Amniotic epithelial cell (primary cell): ENCODE data around the gene JAM3.

Source experiments
- DNase-seq: peaks from one replicate; pipeline ENCODE4 v3.0.0-alpha.2; 2010; ENCODE audit warnings: low read depth

The JAM3 gene

GRCh38 chr11:134068829-134069425 lies at the start of gene JAM3:
Gene JAM3, plus strand, starts transcription at chr11:134069072. Its CDS starts 12 bp downstream, at chr11:134069084.
- peak; percentile 82 for DNase-seq

DNA sequence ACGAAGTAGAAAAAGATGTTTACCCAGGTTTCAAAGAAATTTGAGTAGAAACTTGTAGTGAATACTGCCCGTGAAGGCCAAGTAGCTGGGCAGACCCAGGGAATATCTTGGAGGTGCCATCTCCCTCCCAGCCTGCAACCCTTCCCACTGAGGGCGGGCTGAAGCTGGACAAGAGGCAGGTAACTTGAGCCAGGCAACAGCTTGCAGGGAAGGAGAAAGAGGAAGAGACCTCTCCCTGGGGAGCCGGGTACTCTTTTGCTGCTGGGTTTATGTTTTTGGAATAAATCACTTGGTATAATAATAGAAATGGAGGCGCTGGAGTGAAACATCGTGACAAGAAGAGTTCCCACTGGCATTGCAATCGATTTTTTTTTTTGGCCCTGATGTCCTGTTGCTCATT lies 49.4 kb upstream of the JAM3 start:
- no peak for DNase-seq

DNA sequence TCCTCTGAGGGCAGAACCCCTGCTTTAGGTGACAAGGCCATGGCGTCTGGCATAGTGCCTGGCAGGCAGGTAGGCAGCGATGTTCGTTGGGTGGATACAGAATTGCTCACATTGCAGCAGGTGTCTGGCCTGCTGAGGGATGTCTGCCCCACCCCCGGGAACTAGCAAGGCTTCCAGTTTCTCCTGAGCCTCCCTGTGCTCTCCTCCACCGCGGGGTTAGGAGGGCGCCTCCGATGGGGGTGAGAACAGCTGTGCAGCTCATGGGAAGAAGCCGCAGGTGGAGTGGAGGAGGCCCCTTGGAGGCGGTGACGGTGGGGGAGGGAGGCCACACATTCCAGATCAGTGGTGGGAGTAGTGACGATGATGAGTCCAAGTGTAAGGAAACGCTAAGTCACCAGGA lies 48.3 kb upstream of the JAM3 start:
- no peak for DNase-seq

GRCh38 chr11:134021326-134021725 lies 47.5 kb upstream of the JAM3 start:
- DNase-seq: no peak

DNA sequence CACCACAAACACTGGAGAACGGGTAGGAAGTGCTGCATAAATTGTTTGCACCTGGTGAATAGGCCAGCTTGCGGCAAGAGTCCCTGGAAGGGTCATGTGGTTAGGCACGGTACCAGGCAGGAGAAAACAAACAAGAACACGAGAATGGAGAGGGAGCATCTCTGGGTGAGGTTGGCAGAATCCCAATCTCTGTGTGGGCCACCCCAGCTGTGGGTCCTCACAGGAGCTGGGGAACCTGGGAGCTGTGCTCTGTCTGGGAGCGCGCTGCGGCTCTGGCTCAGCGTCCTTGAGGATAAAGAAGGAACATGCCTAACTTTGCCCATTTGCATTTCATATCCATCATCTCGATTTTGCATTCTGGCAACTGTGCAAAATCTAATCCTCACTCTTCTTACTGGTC lies 46.1 kb upstream of the JAM3 start:
- no peak for DNase-seq

DNA sequence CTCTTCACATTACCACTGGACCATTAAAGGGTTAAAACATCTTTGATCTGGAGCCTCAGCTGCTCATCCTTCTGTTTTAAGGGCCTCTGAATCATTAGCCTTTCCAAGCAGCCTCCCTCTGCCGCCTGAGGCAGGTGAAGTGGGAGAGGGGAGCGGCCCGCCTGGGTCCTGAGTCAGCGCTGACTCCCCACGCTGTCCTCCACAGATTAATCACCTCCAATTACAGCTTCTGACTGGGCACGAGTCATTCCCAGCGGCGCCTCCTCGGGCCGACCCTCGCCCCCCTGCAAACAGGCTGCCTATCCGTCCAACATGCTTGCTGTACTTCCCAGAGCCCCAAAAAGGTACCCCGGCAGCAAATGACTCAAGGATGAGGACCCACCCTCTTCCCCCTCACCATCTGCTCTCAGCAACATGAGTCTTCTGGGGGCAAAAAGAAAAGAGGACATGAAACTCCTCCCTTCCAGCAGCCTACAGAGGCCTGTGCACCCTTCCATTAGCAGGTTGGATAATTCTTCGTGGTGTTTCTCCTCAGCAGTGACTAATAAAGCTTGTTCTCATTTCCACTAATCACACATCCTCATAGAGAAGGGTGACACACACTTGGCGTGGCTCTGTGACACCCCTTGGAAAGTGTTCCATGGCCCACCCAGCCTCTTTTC lies 44.3 kb upstream of the JAM3 start:
- DNase-seq: no peak

DNA sequence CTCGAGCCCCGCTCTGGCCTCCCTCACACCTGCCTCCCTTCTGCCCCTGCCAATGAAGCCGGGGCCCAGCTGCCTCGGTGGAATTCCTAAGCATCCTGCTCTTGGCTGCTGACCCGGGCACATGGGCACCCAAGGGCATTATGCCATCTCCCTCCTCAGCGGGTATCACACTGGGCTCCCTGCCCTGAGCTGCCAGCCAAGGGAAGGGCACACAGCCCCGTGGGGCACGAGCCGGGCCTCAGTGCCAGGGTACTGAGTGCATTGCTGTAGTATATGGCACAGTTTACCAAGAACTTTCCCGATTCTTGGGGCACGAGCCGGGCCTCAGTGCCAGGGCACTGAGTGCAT lies 43.8 kb upstream of the JAM3 start:
- DNase-seq: no peak

DNA sequence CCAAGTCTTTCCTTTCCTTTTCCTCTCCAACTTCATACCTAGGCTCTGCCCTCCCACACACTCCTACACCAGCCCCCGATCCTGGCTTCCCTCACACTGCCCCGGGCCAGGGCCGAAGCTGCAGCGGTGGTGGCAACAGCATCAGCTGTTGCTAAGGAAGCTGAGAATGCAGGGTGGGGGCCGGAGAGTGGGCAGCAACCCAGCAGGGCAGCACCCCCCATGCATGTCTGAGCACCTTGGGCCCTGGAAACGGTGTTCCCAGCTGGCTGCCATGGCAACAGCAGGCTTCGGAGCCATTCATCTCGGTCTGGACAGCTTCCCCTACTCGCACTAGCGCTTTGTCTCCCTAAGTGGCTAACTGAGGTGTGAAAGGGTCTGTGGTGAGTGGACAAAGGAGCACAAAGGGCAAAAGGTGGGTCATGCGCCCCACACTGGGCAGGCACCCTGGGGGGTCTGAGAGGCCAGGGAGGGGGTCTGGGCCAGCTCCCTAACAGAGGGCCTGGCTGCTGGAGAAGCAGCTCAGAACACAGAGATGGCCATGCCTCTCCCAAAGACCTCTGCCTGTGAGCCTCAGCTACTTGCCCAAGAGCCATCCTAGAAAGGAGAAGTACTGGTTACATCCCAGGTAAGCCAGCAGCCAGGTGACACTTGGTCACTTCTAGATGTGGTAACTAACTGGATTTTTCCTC lies 42.1 kb upstream of the JAM3 start:
- no peak for DNase-seq

DNA sequence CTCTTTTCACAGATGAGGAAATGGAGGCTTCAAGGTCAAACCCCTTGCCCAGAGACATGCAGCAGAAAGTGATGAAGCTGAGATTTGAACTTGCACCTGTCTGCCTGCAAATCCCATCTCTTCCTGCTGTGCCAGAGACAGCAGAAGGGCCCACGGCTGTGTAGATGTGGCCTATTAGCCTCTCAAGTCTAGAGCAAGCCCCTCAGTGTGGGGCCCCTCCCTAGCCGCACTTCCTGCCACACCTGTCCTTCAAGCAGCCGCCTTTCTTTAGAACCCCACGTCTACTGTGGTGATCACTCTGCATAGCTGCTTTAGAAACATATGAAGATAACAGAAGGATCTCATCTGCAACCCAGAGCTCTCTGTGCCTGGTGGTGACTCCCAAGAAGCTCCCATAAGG lies 41.2 kb upstream of the JAM3 start:
- DNase-seq: no peak

GRCh38 chr11:134028368-134028920 lies 40.4 kb upstream of the JAM3 start:
- DNase-seq: no peak

DNA sequence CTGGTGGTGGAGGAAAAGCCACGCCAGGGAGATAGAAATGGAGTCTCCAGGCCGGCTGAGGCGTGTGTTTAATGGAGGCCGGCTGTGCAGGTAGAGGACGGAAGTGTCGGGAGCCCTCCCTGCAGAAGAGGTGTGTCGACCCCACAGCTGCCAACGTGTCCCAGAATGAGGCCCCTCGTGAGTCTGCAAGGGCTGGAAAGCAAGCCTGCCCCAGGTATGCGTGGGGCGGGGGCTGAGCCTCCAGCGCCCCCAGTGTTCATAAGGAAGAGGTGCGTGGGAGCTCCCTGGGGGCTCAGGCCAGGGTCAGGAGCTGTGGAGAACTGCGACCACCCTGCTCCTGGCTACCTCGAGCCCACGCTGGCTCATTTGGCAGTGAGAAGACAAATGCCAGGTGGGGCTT lies 38.0 kb upstream of the JAM3 start:
- no peak for DNase-seq

DNA sequence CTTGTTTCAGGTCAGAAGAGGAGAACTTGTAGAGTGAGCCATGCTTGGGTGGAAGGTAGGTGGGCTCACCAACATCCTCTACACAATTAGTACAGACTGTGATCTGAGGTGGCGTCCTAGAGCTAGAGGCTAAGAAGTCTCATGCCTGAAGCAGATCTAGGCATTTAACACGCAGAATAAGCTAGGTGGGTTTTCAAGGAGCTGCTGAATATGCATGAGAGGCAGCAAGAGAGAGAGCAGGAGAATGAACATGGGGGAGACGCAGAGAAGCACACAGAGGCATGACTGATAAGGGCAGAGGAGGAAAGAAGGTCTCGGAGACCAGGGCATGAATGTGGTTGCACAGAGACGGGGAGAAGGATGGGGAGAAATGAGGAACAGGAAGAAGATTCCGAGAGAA lies 36.8 kb upstream of the JAM3 start:
- DNase-seq: no peak

DNA sequence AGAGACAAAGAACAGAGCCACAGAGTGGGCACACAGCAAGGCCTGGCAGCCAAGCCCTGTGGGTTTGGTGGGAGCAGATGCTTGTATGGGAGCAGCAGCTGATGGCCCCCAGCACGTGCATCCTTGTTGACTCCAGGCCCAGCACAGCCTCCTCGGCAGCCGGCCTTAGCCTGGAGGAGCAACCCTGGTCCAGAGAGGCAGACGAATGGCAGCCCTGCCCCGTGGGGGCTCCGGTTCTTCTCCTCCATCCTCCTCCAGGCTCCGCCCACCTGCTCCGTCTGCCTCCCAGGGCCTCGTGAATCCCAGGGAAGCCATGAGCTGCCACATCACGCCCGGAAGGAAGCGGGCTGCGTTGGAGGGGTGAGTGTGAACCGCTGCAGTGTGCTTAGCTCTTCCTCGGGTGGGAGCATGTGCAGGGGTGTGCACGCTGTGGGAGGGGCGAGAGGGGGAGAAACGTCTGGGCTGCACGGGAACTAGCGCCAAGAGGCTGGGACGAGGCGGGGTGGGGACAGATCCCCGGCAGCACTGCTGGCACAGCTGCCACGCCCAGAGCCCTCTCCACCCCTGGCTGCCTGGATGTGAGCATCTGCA lies 36.3 kb upstream of the JAM3 start:
- no peak for DNase-seq

DNA sequence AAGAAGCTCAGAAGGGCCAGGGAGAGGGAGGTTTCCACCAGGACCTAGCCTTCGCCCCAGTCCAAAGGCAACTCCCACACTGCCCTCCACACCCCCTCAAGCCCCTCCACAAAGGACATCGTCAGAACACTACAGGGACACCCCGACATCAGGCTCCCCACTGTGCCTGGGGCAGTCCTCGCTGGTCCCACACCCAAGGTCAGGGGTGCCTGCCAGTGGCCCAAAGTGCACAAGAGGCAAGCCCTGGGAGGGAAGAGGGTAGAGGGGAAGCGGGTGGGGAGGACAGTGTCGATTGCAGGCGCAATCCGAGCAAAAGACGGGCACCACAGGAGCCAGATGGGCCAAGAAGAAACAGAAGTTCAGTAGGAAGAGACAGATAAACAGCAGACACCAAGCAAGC lies 35.6 kb upstream of the JAM3 start:
- DNase-seq: no peak

- DNase-seq: peak; percentile 76
Measured at GRCh38 chr11:134033696-134034491, 35.0 kb upstream of the JAM3 start.

- no peak for DNase-seq
Measured at GRCh38 chr11:134034496-134035381, 34.1 kb upstream of the JAM3 start.

DNA sequence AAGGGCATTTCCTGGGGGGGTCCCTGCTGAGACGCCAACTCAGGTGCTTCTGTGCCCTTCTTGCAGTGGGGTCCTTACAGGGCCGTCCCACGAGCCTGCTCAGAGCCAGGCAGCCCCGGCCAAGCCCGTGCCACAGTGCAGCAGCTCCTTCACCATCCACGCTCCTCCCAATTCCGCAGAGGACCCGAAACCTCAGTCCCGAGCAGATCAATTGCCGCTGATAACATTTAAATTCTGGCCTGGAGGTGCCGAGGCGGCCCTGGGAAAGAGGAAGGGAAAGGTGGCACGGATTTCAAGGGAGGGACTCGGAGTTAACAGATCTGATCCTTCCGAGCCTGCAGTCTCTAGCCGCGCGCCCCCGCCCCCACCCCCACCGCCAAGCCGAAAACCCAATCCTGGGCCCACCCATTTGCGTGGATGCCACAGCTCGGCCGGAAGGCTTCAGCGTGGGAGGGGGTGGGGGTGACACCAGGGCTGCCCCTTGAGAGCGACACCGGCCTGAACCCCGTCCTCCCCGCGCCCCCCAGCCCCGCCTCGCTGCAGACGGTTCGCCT lies 32.3 kb upstream of the JAM3 start:
- no peak for DNase-seq

DNA sequence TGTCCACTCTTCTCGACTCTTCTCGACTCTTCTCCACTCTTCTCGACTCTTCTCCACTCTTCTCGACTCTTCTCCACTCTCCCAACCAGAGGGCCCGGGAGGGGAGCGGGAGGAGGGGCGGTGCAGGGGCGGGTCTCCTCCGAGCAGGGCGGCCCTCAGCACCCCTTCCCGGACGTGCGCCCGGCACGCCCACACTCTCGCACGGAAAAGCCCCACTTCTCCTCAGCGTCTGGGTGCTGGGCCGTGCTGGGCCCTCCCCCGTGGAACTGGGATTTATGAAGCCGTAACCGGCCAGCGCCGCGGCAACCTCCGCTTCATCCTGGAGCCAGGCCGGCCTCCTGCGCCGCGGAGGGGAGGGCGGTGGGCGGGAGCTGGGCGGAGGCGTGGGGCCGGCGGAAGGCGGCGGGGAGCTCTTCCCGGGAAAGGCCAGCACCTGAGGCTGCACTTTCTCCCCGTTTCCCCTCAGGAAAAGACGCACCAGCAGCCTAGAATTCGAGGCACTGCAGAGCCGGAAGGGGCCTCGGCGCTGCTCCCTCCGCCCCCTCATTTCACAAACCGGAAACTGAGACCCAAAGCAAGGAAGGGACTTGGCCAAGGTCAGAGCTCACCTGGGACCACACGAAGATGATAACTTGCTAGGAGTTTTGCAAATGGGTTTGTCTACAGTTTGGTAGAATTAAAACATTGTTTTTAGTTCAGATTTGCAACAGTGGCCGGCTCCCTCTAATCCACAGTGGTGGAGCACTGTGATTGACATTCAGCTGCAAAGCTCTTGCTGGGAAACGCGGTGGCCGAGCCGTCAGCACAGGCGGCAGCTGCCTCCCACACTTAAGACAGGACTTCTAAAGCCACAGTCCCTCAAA lies 31.6 kb upstream of the JAM3 start:
- peak; percentile 72 for DNase-seq

DNA sequence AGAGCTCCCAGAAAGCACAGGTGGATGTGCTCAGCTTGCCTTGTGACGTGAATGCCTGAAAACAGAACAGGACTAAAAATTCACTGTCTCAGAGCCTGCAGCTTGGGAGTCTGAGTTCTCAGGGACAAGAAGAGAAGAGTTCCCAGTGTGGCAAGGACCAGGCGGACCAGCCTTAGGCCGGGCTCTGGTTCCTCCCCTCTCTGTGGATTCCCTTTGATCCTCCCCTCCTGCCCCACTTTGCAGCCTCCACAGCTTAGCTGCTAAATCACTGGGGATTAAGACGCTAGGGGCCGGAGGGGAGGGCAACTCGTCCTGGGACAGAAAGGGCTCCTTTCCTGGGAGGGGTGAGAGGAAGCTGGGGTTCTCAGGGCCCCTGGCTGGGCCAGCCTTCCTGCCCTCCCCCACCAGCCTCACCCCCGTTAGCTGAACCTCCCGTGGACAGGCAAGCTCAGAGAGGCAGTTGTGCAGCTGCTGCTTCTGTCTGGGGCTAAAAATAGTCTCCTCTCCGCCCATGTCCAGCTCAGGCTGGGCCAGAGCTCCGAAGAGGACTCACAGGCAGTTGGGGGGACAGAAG lies 29.9 kb upstream of the JAM3 start:
- no peak for DNase-seq
